Measurements from ENCODE around the gene FGF12.

Gene FGF12

GRCh38 chr3:192224634-192225155, 502.6 kb downstream of the FGF12 start:
- TF ChIP-seq CTCF (IDR thresholded peaks at IDR 0.05), result no peak
- no peak overlapping the region for H3K27ac ChIP-seq
- no peaks in the 10 kb centered on the region for H3K79me2 ChIP-seq
- H3K4me2 ChIP-seq (ENCODE audit: low read length), result no peak overlapping the region
- H3K9me3 ChIP-seq (ENCODE audit: control insufficient read depth, low read length), result no peaks in the 10 kb centered on the region
- H3K4me3 ChIP-seq (ENCODE audit: low read depth, low read length), result no peak overlapping the region
- no peaks in the 10 kb centered on the region for H3K36me3 ChIP-seq (ENCODE audit: control insufficient read depth, insufficient read depth, low read length)
- no peak overlapping the region for H2AFZ ChIP-seq
- H3K4me1 ChIP-seq, result no peaks in the 10 kb centered on the region
- H3K27me3 ChIP-seq (ENCODE audit: control insufficient read depth, insufficient read depth, low read length), result no peaks in the 10 kb centered on the region
- H3K9ac ChIP-seq, result no peak overlapping the region

- Histone ChIP-seq H3K79me2 (no peaks in the 10 kb centered on the region), H3K36me3 (ENCODE audit: control insufficient read depth, insufficient read depth, low read length) (no peaks in the 10 kb centered on the region), H2AFZ (no peak overlapping the region), H3K4me2 (ENCODE audit: low read length) (no peak overlapping the region), H3K9me3 (ENCODE audit: control insufficient read depth, low read length) (no peaks in the 10 kb centered on the region), H3K4me1 (no peaks in the 10 kb centered on the region), H3K27me3 (ENCODE audit: control insufficient read depth, insufficient read depth, low read length) (no peaks in the 10 kb centered on the region), H3K4me3 (ENCODE audit: low read depth, low read length) (no peak overlapping the region), H3K9ac (no peak overlapping the region), H3K27ac (no peak overlapping the region)
- no peak for TF ChIP-seq CTCF (IDR thresholded peaks at IDR 0.05)
Measured at GRCh38 chr3:192223815-192224214, 503.5 kb downstream of the FGF12 start.

GRCh38 chr3:192220915-192221314, 506.4 kb downstream of the FGF12 start:
- no peak for TF ChIP-seq CTCF (IDR thresholded peaks at IDR 0.05)
- Histone ChIP-seq H3K27ac (no peak overlapping the region), H3K79me2 (no peaks in the 10 kb centered on the region), H3K27me3 (ENCODE audit: control insufficient read depth, insufficient read depth, low read length) (no peaks in the 10 kb centered on the region), H2AFZ (no peak overlapping the region), H3K36me3 (ENCODE audit: control insufficient read depth, insufficient read depth, low read length) (no peaks in the 10 kb centered on the region), H3K9ac (no peak overlapping the region), H3K4me2 (ENCODE audit: low read length) (no peak overlapping the region), H3K4me1 (no peaks in the 10 kb centered on the region), H3K4me3 (ENCODE audit: low read depth, low read length) (no peak overlapping the region), H3K9me3 (ENCODE audit: control insufficient read depth, low read length) (no peaks in the 10 kb centered on the region)

GRCh38 chr3:192219926-192220325, 507.4 kb downstream of the FGF12 start:
- H3K27ac ChIP-seq, result no peak overlapping the region

More at GRCh38 chr3:192219926-192220325, 507.4 kb downstream of the FGF12 start:
- Histone ChIP-seq H3K27me3 (ENCODE audit: control insufficient read depth, insufficient read depth, low read length) (no peaks in the 10 kb centered on the region), H3K4me3 (ENCODE audit: low read depth, low read length) (no peak overlapping the region), H3K79me2 (no peaks in the 10 kb centered on the region), H3K9ac (no peak overlapping the region), H3K36me3 (ENCODE audit: control insufficient read depth, insufficient read depth, low read length) (no peaks in the 10 kb centered on the region), H3K4me2 (ENCODE audit: low read length) (no peak overlapping the region), H3K9me3 (ENCODE audit: control insufficient read depth, low read length) (no peaks in the 10 kb centered on the region), H3K4me1 (no peaks in the 10 kb centered on the region), H2AFZ (no peak overlapping the region)
- TF ChIP-seq CTCF (IDR thresholded peaks at IDR 0.05), result no peak

Measured in parathyroid adenoma (tissue), 2 donors.